GM12891 (cell line): Measurements from ENCODE around the gene MAGEF1.

Experiments used
- DNase-seq: peaks from one replicate; pipeline ENCODE4 v3.0.0; 2011; ENCODE audit warnings: low spot score; ENCODE audit not compliant: insufficient read length
- FAIRE-seq: peaks from 2 replicates; lab custom pipeline; 2011; peaks lifted over from hg19 to GRCh38; lab: Jason Lieb, UNC
- PAX5 ChIP-seq: IDR thresholded peaks from 2 replicates; pipeline ENCODE4 v1.6.1; 2011; ENCODE audit warnings: low read length, moderate library complexity, mild to moderate bottlenecking; ENCODE audit not compliant: insufficient read depth, severe bottlenecking
- POLR2A ChIP-seq: IDR thresholded peaks from 2 replicates; pipeline ENCODE4 v1.6.1; 2011; ENCODE audit warnings: low read depth, low read length, control low read depth
- POLR2AphosphoS5 ChIP-seq: IDR thresholded peaks from 2 replicates; pipeline ENCODE4 v1.6.1; 2011; ENCODE audit warnings: low read depth, low read length, control low read depth
- POU2F2 ChIP-seq: IDR thresholded peaks from 2 replicates; pipeline ENCODE4 v1.6.1; 2011; ENCODE audit warnings: low read depth, mild to moderate bottlenecking, control low read depth, low read length, moderate library complexity
- SPI1 ChIP-seq: IDR thresholded peaks from 2 replicates; pipeline ENCODE4 v1.6.1; 2011; ENCODE audit warnings: low read depth, low read length, control low read depth
- TAF1 ChIP-seq: IDR thresholded peaks from 2 replicates; pipeline ENCODE4 v1.6.1; 2011; ENCODE audit warnings: low read depth, low read length, control low read depth

Gene MAGEF1

GRCh38 chr3:184682671-184683070, 29.2 kb downstream of the MAGEF1 start:
- DNase-seq (no peak), FAIRE-seq (no peak)
- TF ChIP-seq TAF1 (no peak), POLR2AphosphoS5 (no peak), PAX5 (no peak), POU2F2 (no peak), SPI1 (no peak)

- FAIRE-seq: no peak
- TF ChIP-seq SPI1 (no peak), TAF1 (no peak), POU2F2 (no peak), POLR2A (no peak), POLR2AphosphoS5 (no peak)
Observed at GRCh38 chr3:184680385-184681345, 31.2 kb downstream of the MAGEF1 start.

GRCh38 chr3:184679056-184679816, 32.6 kb downstream of the MAGEF1 start:
- TF ChIP-seq TAF1: no peak
- no peak for TF ChIP-seq POU2F2
- no peak for TF ChIP-seq PAX5
- no peak for TF ChIP-seq SPI1
- TF ChIP-seq POLR2A: no peak
- TF ChIP-seq POLR2AphosphoS5: no peak
- FAIRE-seq (no peak), DNase-seq (no peak)

More at GRCh38 chr3:184680385-184681345, 31.2 kb downstream of the MAGEF1 start:
- DNase-seq: no peak

- TF ChIP-seq TAF1: no peak
- TF ChIP-seq POLR2A: no peak
- no peak for TF ChIP-seq PAX5
- TF ChIP-seq POLR2AphosphoS5: no peak
- FAIRE-seq (no peak), DNase-seq (no peak)
Observed at GRCh38 chr3:184678317-184679055, 33.4 kb downstream of the MAGEF1 start.

DNA sequence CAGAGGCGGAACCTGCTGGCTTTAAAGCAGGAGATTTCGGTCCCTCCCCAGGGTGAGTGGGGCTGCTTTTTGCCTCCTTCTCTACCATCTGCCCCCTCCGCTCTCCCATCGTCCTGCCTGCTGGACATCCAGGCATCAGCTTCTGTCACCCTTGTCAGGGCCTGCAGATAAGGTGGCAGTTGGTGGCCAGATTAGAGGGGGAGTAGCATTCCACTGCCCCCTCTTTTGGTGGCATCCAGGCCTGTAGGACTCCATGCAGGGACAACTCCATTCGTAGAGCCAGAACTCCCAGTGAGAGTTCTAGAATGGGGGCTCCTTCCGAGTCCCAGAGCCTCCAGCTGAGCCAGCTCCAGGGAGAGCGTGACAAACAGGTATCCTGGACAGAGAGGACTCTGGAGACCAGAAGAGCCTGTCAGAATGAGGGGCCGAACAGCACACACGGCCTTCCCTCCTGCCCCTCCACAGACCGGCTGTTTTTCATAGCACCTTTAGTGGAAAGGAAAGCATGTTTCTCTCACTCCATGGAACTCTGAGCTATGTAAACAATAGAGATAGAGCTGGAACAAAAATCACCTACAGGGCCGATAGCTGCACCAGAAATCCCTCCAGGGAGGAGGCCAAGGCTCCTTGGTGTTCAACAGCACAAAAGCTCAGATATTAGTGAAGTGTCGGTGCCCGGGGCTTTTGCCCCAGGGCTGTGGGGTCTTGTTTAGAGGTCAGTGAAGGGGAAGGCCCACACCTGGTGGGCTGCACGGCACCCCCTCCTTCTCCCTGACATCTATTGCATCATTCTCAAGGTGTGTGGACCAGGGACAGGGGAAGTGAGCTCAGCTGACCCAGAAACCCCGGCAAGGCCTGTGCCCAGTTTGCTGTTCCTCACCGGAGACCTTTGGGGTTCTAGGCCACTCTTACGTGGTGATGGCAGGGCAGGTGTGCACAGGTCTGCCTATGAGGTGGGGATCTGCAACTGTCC, 34.2 kb downstream of the MAGEF1 start:
- no peak for FAIRE-seq
- DNase-seq: no peak
- TF ChIP-seq POU2F2: no peak
- TF ChIP-seq PAX5: no peak
- no peak for TF ChIP-seq POLR2A

GRCh38 chr3:184676927-184677326, 34.9 kb downstream of the MAGEF1 start:
- FAIRE-seq (no peak), DNase-seq (no peak)
- TF ChIP-seq SPI1 (peak; percentile 19; the same call in 1 of the 2 replicates), POU2F2 (no peak)

GRCh38 chr3:184674626-184675025, 37.2 kb downstream of the MAGEF1 start:
- DNase-seq (no peak), FAIRE-seq (no peak)
- TF ChIP-seq POU2F2 (no peak), POLR2A (no peak), POLR2AphosphoS5 (no peak), TAF1 (no peak), SPI1 (no peak), PAX5 (no peak)

DNA sequence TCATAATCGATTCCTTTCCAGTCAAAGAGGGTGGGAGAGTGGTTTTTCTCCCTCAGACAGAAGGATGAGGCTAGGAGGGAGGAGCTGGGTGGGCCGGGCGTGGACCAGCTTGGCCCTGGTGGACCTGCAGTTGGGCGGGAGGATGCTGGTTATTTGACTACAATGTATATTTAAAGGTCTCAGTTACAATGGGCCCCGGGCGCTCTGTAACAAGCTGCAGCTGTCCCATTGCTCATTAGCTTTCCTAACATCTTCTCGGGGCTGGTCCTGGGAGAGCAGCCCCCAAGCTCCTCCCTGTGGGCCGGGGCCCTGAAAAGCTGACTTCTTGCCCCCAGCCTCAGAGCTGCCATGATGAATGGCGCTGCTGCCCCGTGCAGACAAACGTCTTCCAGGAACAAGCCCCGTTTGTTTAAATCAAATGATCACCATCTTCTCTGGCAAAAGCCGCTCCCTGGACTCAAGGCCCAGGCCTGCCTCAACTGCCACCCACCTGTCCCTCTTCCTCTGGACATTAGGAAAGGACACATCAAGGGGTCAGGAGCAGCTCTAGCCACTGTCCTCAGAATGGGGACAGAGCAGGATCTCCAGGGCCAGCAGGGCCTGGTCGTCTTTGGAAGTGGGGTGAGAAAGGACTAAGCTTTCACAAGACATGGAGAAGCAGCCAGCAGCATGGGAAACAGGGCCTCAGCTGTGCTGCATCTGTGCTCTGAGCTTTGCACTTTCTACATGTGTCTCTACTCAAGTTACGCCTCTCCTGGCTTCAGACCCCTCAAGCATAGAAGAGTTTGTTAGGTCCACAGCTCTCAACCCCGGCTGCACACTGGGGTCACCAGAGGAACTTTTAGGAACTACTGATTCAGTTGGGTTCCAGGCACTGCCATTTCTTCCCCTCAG, 38.6 kb downstream of the MAGEF1 start:
- no peak for TF ChIP-seq PAX5
- TF ChIP-seq TAF1: no peak
- no peak for TF ChIP-seq POU2F2
- FAIRE-seq (no peak), DNase-seq (no peak)

DNA sequence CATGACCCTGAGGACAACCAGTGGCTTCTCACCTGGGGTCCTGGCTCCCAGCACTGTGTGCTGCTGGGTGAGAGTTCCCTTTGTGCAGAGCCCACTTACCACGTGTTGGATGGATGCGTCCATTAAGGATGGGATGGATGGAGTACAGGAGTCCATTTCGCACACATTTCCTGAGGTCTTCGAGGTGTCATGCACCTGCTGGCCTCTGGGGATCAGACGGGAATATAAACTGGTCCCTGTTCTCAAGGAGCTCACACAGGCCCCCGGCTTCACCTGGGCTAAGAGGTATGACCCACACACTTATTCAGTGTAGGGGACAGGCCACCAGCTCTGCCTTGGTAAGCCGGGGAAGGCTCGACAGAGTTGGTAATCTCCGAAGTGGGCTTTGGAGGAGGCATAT, 39.5 kb downstream of the MAGEF1 start:
- DNase-seq: no peak
- TF ChIP-seq POLR2A: no peak
- no peak for TF ChIP-seq PAX5
- no peak for TF ChIP-seq POLR2AphosphoS5
- FAIRE-seq: no peak
